GM23248 (cell line): Measurements from ENCODE around the gene NAALADL1.

Source experiments
- EZH2 ChIP-seq: fragments of 200-600 bp; sonication (generic); IDR thresholded peaks from 2 replicates; pipeline ENCODE4 v1.6.1; 2018; ENCODE audit warnings: antibody characterized with exemption, mild to moderate bottlenecking; ENCODE audit not compliant: insufficient read depth, poor library complexity, severe bottlenecking
- EZH2phosphoT487 ChIP-seq: fragments of 200-600 bp; sonication (generic); IDR thresholded peaks from 2 replicates; pipeline ENCODE4 v1.6.1; 2018; ENCODE audit warnings: antibody characterized with exemption, moderate library complexity, mild to moderate bottlenecking, low read depth; ENCODE audit not compliant: insufficient read depth

GRCh38 chr11:65059959-65060824 lies 1.8 kb upstream of the NAALADL1 start:
- TF ChIP-seq EZH2 (no peak), EZH2phosphoT487 (no peak)
